Glutamatergic neuron (in vitro differentiated cells): ENCODE measurements around the gene FDX1. TPM values are rescaled to one million over a fixed set of nuclear protein-coding genes. Genes with fewer than 3 reads are reported as not detected.

Experiments used
- DNase-seq: peaks from one replicate; pipeline ENCODE4 v3.0.0; 2022
- H3K27ac Mint-ChIP-seq: one replicate; pipeline ENCODE4 v1.8.0; 2020; ENCODE audit warnings: mild to moderate bottlenecking, mixed read lengths, inconsistent platforms; ENCODE audit not compliant: unreplicated experiment
- H3K27me3 Mint-ChIP-seq: one replicate; pipeline ENCODE4 v1.8.0; 2020; ENCODE audit warnings: mild to moderate bottlenecking, moderate library complexity, mixed read lengths, inconsistent platforms; ENCODE audit not compliant: unreplicated experiment
- H3K36me3 Mint-ChIP-seq: one replicate; pipeline ENCODE4 v1.8.0; 2020; ENCODE audit warnings: mild to moderate bottlenecking, mixed read lengths, inconsistent platforms; ENCODE audit not compliant: unreplicated experiment
- H3K4me1 Mint-ChIP-seq: one replicate; pipeline ENCODE4 v1.8.0; 2020; ENCODE audit warnings: mild to moderate bottlenecking, low read depth, mixed read lengths, inconsistent platforms; ENCODE audit not compliant: unreplicated experiment
- H3K4me3 Mint-ChIP-seq: one replicate; pipeline ENCODE4 v1.8.0; 2020; ENCODE audit warnings: mild to moderate bottlenecking, mixed read lengths, inconsistent platforms; ENCODE audit not compliant: unreplicated experiment
- H3K9me3 Mint-ChIP-seq: one replicate; pipeline ENCODE4 v1.8.0; 2020; ENCODE audit warnings: mild to moderate bottlenecking, moderate library complexity, mixed read lengths, inconsistent platforms; ENCODE audit not compliant: unreplicated experiment
- CTCF ChIP-seq: fragments of 200-600 bp; sonication (generic); IDR thresholded peaks from one replicate; pipeline ENCODE4 v1.5.0; 2021; ENCODE audit not compliant: partially characterized antibody, unreplicated experiment
- total RNA-seq: library from RNA; stranded (reverse); fragmentation: NEBNext Ultra II Directional; extraction: Animal tissue kit (Norgen Biotek cat#: 25700); gene quantifications from one replicate; pipeline ENCODE4 v1.2.1, GENCODE V29; 2021; ENCODE audit not compliant: unreplicated experiment

The FDX1 gene
- total RNA-seq, 1 donor from 2014 or later: 5.4 TPM

DNA sequence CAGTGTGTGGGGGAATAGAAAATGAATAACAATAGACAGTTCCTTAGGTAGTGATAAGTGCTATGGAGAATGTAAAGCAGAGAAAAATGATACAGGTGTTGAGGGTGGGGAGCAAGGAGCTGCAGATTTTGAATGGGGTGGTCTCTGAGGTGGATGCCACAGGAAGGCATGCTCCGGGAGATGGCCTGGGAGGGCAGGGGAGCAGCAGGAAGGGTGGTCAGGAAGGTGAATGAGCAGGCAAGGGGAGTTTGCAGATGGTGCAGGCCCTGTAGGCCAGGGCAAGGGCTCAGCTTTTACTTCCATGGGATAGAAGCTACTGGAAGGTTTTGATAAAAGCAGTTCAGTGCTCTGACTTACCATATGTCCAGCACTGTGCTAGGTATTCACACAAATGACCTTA is 44.8 kb downstream of the FDX1 start:
- H3K4me3 Mint-ChIP-seq: no peak overlapping the region

GRCh38 chr11:110475671-110476070 is 45.9 kb downstream of the FDX1 start:
- Mint-ChIP-seq H3K9me3 (no peaks in the 10 kb centered on the region), H3K27me3 (peaks cover 3% of the 10 kb centered on the region), H3K4me3 (no peak overlapping the region), H3K4me1 (no peaks in the 10 kb centered on the region), H3K27ac (no peak overlapping the region), H3K36me3 (peaks cover 4% of the 10 kb centered on the region)
- no peak for DNase-seq
- TF ChIP-seq CTCF: no peak

More for the DNA sequence above, 44.8 kb downstream of the FDX1 start:
- Mint-ChIP-seq H3K9me3 (no peaks in the 10 kb centered on the region), H3K27me3 (peaks cover 3% of the 10 kb centered on the region), H3K27ac (peak overlapping the region; percentile 6), H3K36me3 (peaks cover 4% of the 10 kb centered on the region), H3K4me1 (no peaks in the 10 kb centered on the region)
- no peak for TF ChIP-seq CTCF
- no peak for DNase-seq

DNA sequence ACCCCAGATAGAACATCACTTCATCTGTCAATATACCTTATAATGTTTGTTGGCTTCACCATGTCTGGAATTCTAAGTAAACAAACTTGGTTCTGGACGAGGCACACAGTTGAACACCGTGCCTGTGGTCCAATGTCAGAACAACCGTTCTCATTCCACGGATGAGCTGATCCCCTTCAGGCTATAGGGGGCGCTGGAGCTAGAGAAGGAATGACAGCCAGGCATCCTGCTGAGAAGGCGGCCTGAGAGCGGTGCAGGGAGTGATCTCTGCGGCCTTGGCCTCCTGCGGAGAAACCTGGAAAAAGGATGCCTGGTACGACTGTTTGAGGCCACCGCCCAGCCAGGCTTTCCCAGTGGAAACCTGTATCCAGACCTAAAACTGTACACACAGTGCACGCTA is 48.7 kb downstream of the FDX1 start:
- Mint-ChIP-seq H3K4me1 (no peaks in the 10 kb centered on the region), H3K9me3 (no peaks in the 10 kb centered on the region), H3K4me3 (no peak overlapping the region), H3K27me3 (peaks cover 3% of the 10 kb centered on the region), H3K27ac (no peak overlapping the region), H3K36me3 (peaks cover 4% of the 10 kb centered on the region)
- TF ChIP-seq CTCF: peak; percentile 56
- peak; percentile 56 for DNase-seq

GRCh38 chr11:110479108-110480101 is 49.7 kb downstream of the FDX1 start:
- DNase-seq: peak; percentile 23
- H3K4me1 Mint-ChIP-seq: no peaks in the 10 kb centered on the region
- no peak for TF ChIP-seq CTCF

DNA sequence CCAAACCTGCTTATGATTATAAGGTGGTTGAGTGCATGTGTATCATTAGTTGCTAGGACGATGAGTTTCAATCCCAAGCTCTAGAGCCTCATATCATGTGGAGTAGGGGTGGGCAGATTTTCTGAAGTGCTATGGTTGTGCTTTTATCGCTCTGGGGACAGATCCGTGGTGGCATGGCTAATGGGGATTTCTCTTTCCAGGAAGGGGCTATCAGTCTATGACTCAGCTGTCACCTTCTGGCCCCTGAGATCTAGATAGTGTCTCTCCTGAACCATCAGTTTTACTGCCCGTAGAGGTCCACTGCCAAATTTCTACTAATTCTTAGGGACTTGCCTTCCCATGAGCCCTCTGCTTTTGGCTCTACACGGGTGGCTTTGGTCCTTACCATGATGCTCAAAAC is 51.8 kb downstream of the FDX1 start:
- H3K4me1 Mint-ChIP-seq: no peaks in the 10 kb centered on the region
- H3K4me3 Mint-ChIP-seq: no peak overlapping the region
- TF ChIP-seq CTCF: no peak
- H3K9me3 Mint-ChIP-seq: no peaks in the 10 kb centered on the region
- DNase-seq: no peak
- peaks cover 4% of the 10 kb centered on the region for H3K36me3 Mint-ChIP-seq
- H3K27ac Mint-ChIP-seq: no peak overlapping the region
- H3K27me3 Mint-ChIP-seq: no peaks in the 10 kb centered on the region

More at GRCh38 chr11:110479108-110480101, 49.7 kb downstream of the FDX1 start:
- no peaks in the 10 kb centered on the region for H3K9me3 Mint-ChIP-seq
- no peak overlapping the region for H3K4me3 Mint-ChIP-seq
- H3K36me3 Mint-ChIP-seq: peaks cover 4% of the 10 kb centered on the region
- peaks cover 2% of the 10 kb centered on the region for H3K27me3 Mint-ChIP-seq
- H3K27ac Mint-ChIP-seq: no peak overlapping the region
